HUES64 (cell line): ENCODE results near the gene PHACTR2. TPM values are rescaled to one million over a fixed set of nuclear protein-coding genes. Genes with fewer than 3 reads are reported as not detected.
A peak's percentile ranks its signal among the peaks of the same experiment; 100 is the strongest.
"Not testable (repeated sequence)": the region's sequence is repeated elsewhere in the genome, so short reads cannot be mapped to it uniquely, and the experiment has no call there.

ENCODE experiments used
- H3K27ac ChIP-seq: 2 replicates; pipeline ENCODE4 v1.7.0; 2013; ENCODE audit warnings: low read depth, low read length, inconsistent platforms
- H3K27me3 ChIP-seq: 2 replicates; pipeline ENCODE4 v1.6.1; 2013; ENCODE audit warnings: mild to moderate bottlenecking, low read length; ENCODE audit not compliant: insufficient read depth
- H3K36me3 ChIP-seq: 2 replicates; pipeline ENCODE4 v1.6.1; 2013; ENCODE audit warnings: mild to moderate bottlenecking, low read length; ENCODE audit not compliant: insufficient read depth
- H3K4me1 ChIP-seq: 2 replicates; pipeline ENCODE4 v1.6.1; 2013; ENCODE audit warnings: mild to moderate bottlenecking, low read length, moderate library complexity; ENCODE audit not compliant: insufficient read depth
- H3K4me3 ChIP-seq: 2 replicates; pipeline ENCODE4 v1.5.1; 2013; ENCODE audit warnings: mild to moderate bottlenecking, low read length, moderate library complexity
- H3K9ac ChIP-seq: 2 replicates; pipeline ENCODE4 v1.6.1; 2013; ENCODE audit warnings: mild to moderate bottlenecking, low read depth, low read length
- H3K9me3 ChIP-seq: 2 replicates; pipeline ENCODE4 v1.6.1; 2013; ENCODE audit warnings: low read depth, low read length; ENCODE audit not compliant: insufficient read depth
- WGBS: fragments of 150-250, 120-280 bp; methylation state at CpG from one replicate; pipeline ENCODE4 v1.1.7; 2013; ENCODE audit warnings: missing lambda C conversion rate; 5-methylcytosine and 5-hydroxymethylcytosine counted together
- polyA plus RNA-seq, 2 experiments: library from polyadenylated mRNA; stranded (reverse); fragments of 50-300 nt; gene quantifications; one replicate each; pipeline ENCODE4 v1.2.3, GENCODE V29; 2013

PHACTR2 gene
- 37.1 TPM for polyA plus RNA-seq (2013, experiment 1 of 2)
- polyA plus RNA-seq (2013, experiment 2 of 2): 27.4 TPM

DNA sequence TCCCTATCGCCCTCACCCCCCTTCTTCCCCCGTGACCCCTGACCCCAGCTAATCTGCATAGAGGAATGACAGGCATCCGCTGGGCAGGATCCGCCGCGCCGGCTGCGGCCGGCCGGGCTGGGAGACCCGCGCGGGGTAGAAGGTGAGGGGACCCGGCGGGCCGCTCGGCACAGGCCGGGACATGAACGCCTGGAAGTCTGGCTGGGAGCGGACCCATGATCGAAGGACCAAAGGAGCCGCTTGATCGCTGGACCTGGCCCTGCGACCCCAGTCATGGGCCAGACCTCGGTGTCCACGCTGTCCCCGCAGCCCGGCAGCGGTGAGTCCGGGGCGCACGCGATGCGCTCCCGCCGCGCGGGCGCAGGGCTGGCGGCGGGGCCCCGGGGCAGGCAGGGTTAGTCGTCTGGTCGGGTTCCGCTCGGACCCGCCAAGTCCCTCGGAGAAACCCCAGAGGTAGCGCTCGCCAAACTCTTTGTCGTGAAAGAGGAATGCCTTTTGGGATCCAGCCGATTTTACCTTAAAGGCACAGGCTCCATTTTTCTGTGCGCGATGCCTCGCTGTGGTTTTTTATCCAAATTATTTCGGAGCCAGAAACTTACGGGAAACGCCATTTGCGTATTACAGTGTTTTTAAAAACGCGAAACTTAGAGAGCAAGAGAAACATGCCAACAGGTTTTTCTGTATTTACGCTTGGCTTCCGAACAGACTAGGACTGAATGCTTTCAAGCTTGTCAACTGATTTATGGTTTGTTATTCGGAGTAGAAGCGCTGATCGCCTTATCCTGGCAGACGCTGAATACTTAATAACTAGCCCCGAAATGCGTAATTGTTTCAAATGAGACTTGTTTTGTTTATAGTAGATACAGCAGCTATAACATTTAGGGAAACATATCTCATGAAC is at the start of gene PHACTR2:
PHACTR2 (plus strand) TSS at position 75 of the 901 bp plus-strand sequence; CDS start at position 274, 199 bp downstream.
- H3K9me3 ChIP-seq: peaks cover 13% of the 10 kb centered on the region; the same call in 1 of the 2 replicates
- peaks cover 6% of the 10 kb centered on the region; the same call in 1 of the 2 replicates for H3K36me3 ChIP-seq
- H3K9ac ChIP-seq: peak within 1 kb of the TSS; percentile 92
- no peaks in the 10 kb centered on the region for H3K27me3 ChIP-seq
- under 1% methylated on average over 67 of the region's 69 CpGs for WGBS
- peaks cover 77% of the 10 kb centered on the region for H3K4me1 ChIP-seq
- peak within 1 kb of the TSS; percentile 98 for H3K27ac ChIP-seq
- H3K4me3 ChIP-seq: peak within 1 kb of the TSS; percentile 85

DNA sequence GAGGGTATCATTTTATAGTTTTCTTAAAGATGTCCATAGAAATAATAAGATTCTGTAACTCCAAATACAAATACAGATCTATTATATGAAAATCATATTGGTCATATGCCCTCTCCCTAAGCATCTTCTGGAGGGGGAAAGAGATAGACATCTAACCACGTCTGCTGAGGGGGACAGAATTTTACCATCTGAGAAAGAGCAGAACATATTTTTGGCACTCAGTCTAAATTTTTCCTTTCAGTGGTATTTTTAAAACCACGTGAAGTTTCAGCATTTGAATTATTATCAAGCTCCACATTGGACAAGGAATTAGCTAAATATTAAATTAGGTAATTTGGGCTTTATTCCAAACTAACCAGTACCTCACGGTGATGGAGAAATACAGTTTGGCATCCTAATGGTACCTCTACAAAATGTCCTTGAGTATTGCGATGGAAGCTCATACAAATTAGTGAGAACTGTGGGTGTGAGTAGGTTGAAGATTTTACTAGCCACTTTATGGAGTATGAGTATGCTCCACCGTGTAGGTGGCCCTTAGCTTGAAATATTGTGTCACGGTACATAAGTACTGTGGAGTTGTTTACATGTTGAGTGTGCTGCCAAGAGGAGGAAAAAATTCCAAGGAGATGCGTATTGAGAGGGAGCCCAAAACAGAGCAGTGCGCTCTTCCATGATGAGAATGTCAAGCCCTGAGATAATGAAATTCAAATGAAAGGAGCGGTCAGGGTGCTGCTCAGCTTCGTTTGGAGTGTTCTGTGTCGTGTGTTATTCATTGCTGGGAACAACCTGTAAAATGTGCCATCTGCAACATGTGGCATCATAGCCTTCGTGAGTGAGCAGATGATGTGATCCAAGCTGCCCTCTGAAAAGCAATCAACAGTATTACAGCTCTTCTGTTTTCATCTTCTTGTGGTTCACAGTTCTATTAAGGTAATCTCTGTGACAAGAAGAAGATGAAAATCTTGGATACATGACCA is 48.4 kb upstream of the PHACTR2 start:
- Histone ChIP-seq H3K36me3 (no peaks in the 10 kb centered on the region), H3K27ac (no peak overlapping the region), H3K9me3 (no peaks in the 10 kb centered on the region), H3K27me3 (no peaks in the 10 kb centered on the region), H3K4me1 (peaks cover 4% of the 10 kb centered on the region), H3K4me3 (no peak overlapping the region), H3K9ac (no peak overlapping the region)
- 92% methylated on average over 11 of the region's 12 CpGs for WGBS

DNA sequence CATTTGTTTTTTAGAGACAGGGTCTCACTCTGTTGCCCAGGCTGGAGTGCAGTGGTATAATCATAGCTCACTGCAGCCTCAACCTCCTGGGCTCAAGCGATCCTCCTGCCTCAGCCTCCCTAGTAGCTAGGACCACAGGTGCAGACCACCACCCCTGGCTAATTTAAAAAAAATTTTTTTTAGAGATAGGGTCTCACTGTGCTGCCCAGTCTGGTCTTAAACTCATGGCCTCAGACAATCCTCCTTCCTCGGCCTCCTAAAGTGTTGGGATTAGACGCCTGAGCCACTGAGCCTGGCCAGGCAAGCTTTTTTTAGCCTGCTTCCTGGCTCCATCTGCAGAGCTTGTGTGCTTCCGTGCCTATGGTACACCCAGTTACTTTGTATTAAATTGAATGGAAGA is 46.6 kb upstream of the PHACTR2 start:
- H3K27me3 ChIP-seq, H3K36me3 ChIP-seq, H3K27ac ChIP-seq, H3K9ac ChIP-seq, H3K4me1 ChIP-seq, H3K9me3 ChIP-seq, H3K4me3 ChIP-seq: not testable (repeated sequence)
- 97% methylated on average over 4 of the region's 4 CpGs for WGBS

DNA sequence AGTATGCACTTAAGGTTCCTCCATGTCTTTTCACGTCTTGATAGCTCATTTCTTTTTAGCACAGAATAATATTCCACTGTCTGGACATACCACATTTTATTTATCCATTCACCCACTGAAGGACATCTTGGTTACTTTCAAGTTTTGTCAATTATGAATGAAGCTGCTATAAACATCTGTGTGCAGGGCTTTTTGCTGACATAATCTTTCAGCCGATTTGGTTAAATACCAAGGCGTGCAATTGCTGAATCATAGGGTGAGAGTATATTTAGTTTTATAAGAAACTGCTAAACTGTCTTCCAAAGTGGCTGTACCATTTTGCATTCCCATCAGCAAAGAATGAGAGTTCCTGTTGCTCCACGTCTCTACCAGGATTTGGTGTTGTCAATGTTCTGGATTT is 44.9 kb upstream of the PHACTR2 start:
- Histone ChIP-seq H3K27me3 (no peaks in the 10 kb centered on the region), H3K4me1 (peaks cover 7% of the 10 kb centered on the region), H3K9me3 (no peaks in the 10 kb centered on the region), H3K36me3 (no peaks in the 10 kb centered on the region), H3K27ac (no peak overlapping the region), H3K4me3 (no peak overlapping the region), H3K9ac (no peak overlapping the region)
- 95% methylated on average over 4 of the region's 4 CpGs for WGBS

DNA sequence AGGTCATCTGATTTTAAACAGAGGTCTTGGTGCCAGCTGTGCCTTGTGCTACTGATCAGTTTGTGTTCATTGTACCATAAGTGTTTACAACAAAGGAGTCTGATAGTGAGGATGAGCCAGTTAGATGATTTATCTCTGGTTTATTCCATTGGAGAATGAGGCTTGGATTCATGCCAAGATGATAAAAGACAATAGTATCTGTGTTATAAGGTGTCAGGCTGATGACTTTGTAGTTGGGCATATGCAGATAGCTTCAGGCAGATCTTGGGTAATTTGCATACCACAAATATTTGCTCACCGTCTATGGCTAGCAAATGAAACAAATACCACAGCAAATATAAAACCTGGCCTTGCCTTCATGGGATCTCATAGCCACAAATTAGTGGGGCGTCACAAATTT is 43.3 kb upstream of the PHACTR2 start:
- no peak overlapping the region for H3K9ac ChIP-seq
- H3K4me3 ChIP-seq: no peak overlapping the region
- H3K27me3 ChIP-seq: no peaks in the 10 kb centered on the region
- H3K27ac ChIP-seq: no peak overlapping the region
- 68% methylated on average over 2 of the region's 2 CpGs for WGBS
- no peaks in the 10 kb centered on the region for H3K36me3 ChIP-seq
- H3K9me3 ChIP-seq: no peaks in the 10 kb centered on the region
- H3K4me1 ChIP-seq: peaks cover 7% of the 10 kb centered on the region

DNA sequence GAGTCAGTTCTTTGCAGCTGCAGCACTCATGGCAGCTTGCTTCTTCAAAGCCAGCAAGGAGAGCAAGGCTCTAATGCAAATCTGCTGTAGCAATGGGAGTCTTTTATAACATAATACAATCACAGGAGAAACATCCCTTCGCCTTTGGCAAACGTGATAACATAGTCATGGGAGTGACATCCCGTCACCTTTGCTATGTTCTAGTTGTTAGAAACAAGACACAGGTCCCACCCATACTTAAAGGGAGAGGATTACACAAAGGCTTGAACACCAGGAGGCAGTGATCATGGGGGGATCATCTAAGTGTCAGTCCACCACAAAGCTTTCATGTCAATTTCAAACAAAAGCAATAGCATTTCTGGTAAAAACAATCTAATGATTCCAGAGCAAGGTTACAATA is 40.1 kb upstream of the PHACTR2 start:
- Histone ChIP-seq H3K9ac (no peak overlapping the region), H3K4me1 (peaks cover 7% of the 10 kb centered on the region), H3K9me3 (no peaks in the 10 kb centered on the region), H3K4me3 (no peak overlapping the region), H3K27me3 (no peaks in the 10 kb centered on the region), H3K36me3 (no peaks in the 10 kb centered on the region), H3K27ac (no peak overlapping the region)
- WGBS: 59% methylated on average over 3 of the region's 3 CpGs

DNA sequence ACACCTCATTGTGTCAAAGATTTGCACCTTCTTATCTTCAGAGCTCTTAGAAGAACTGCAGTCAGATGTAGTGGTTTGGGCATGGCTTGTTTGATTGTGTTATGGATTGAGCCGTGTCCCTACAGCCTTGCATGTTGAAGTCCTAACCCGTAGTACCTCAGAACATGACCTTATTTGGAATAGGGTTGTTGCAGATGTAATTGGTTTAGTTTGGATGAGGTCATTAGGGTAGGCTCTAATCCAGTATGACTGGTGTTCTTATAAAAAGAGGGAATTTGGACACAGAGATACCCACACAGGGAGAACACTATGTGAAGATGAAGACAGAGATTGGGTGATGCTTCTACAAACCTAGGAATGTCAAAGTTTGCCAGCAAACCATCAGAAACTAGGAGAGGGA is 35.4 kb upstream of the PHACTR2 start:
- no peak overlapping the region for H3K4me3 ChIP-seq
- H3K27me3 ChIP-seq: no peaks in the 10 kb centered on the region
- 93% methylated on average over 2 of the region's 2 CpGs for WGBS
- peaks cover 7% of the 10 kb centered on the region for H3K4me1 ChIP-seq
- H3K36me3 ChIP-seq: no peaks in the 10 kb centered on the region
- H3K9ac ChIP-seq: no peak overlapping the region
- H3K27ac ChIP-seq: no peak overlapping the region
- no peaks in the 10 kb centered on the region for H3K9me3 ChIP-seq

DNA sequence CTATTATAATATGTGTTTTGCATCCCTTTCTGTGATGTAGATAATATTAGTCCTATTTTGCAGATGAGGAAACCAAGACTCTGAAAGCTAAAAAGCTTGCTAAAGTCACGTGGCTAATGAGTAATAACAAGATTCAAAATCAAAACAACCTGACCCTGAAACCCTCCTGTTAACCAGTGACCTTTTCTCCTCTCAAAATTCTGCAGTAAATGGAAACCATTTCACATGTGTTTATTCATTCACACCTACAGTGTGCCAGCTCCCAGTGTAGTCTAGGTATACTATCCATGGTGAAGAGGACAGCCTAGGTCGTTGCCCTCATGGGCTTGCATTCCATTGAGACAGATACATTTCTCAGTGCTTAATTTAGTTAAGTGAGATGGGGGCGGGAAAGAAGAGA is 30.6 kb upstream of the PHACTR2 start:
- Histone ChIP-seq H3K27me3 (no peaks in the 10 kb centered on the region), H3K9me3 (no peaks in the 10 kb centered on the region), H3K4me3 (no peak overlapping the region), H3K4me1 (peaks cover 8% of the 10 kb centered on the region), H3K36me3 (no peaks in the 10 kb centered on the region), H3K9ac (no peak overlapping the region), H3K27ac (no peak overlapping the region)
- WGBS: 88% methylated on average over 3 of the region's 3 CpGs

DNA sequence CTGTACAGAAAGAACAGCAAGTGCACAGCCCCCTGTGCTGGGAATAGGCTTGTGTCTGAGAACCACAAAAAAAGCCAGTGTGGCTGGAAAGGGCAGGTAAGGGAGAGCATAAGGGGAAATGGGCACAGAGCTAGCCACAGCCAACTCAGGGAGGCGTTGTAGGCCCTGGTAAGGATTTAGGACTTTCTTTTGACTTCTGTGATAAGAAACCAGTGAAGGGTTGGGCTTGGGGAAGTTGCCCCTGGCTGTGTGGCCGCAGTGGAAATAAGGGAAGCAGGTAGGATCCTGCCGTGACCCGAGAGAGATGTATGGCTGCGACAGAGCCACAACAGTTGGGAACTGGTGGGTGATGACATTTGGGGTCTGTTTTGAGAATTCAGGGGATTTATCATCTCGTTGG is 30.0 kb upstream of the PHACTR2 start:
- H3K27me3 ChIP-seq: no peaks in the 10 kb centered on the region
- no peak overlapping the region for H3K9ac ChIP-seq
- H3K9me3 ChIP-seq: no peaks in the 10 kb centered on the region
- H3K27ac ChIP-seq: no peak overlapping the region
- H3K4me1 ChIP-seq: peaks cover 10% of the 10 kb centered on the region
- no peaks in the 10 kb centered on the region for H3K36me3 ChIP-seq
- 79% methylated on average over 6 of the region's 6 CpGs for WGBS
- H3K4me3 ChIP-seq: no peak overlapping the region

DNA sequence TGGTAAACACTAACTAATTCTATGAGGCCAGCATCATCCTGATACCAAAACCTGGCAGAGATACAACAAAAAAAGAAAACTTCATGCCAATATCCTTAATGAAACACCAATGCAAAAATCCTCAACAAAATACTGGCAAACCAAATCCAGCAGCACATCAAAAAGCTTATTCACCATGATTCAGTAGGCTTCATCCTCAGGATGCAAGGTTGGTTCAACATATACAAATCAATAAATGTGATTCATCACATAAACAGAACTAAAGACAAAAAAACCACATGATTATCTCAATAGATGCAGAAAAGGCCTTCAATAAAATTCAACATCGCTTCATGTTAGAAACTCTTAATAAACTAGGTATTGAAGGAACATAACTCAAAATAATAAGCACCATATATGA is 28.4 kb upstream of the PHACTR2 start:
- 91% methylated on average over 1 of the region's 1 CpG for WGBS
- H3K4me3 ChIP-seq, H3K27me3 ChIP-seq, H3K36me3 ChIP-seq, H3K4me1 ChIP-seq, H3K27ac ChIP-seq, H3K9ac ChIP-seq, H3K9me3 ChIP-seq: not testable (repeated sequence)

DNA sequence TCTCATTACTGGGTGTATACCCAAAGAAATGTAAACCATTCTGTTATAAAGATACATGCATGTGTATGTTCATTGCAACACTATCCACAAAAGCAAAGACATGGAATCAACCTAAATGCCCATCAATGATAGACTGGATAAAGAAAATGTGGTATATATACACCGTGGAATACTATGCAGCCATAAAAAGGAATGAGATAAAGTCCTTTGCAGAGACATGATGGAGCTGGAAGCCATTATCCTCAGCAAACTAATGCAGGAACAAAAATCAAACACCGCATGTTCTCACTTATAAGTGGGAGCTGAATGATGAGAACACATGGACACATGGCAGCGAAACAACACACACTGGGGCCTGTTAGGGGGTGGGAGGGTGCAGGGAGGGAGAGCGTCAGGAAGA is 26.4 kb upstream of the PHACTR2 start:
- H3K27me3 ChIP-seq, H3K27ac ChIP-seq, H3K36me3 ChIP-seq, H3K9ac ChIP-seq, H3K4me3 ChIP-seq, H3K4me1 ChIP-seq, H3K9me3 ChIP-seq: not testable (repeated sequence)
- 92% methylated on average over 4 of the region's 4 CpGs for WGBS
